CD14-positive monocyte (primary cell): Measurements from ENCODE around the gene MFGE8. TPM values are rescaled to one million over a fixed set of nuclear protein-coding genes. Genes with fewer than 3 reads are reported as not detected.
"Not testable (repeated sequence)": the region's sequence is repeated elsewhere in the genome, so short reads cannot be mapped to it uniquely, and the experiment has no call there.

Experiments used
- DNase-seq, 3 donors: peaks; one replicate each; pipeline ENCODE4 v3.0.0-alpha.2; 2011 to 2022
- H2AFZ ChIP-seq: 2 replicates; pipeline ENCODE4 v1.6.0; 2012; ENCODE audit warnings: mild to moderate bottlenecking, low read depth, low read length, inconsistent platforms; ENCODE audit not compliant: insufficient read depth, poor library complexity, severe bottlenecking
- H3K27ac ChIP-seq, 2 donors: 1 replicate in 1 of 2; 2 replicates in 1 of 2; pipeline ENCODE4 v1.5.1; 2012 to 2013; ENCODE audit warnings: low read length in 2 of 2, control low read depth in 1 of 2, inconsistent platforms in 1 of 2, low read depth in 1 of 2, mild to moderate bottlenecking in 1 of 2
- H3K27me3 ChIP-seq, 2 donors: one replicate each; pipeline versions ENCODE4 v1.6.0 to v1.6.1; 2011 to 2013; ENCODE audit warnings: low read length in 2 of 2; ENCODE audit not compliant: control insufficient read depth in 2 of 2, insufficient read depth in 2 of 2
- H3K36me3 ChIP-seq, 2 donors: replicated peaks in 1 of 2; 1 replicate in 1 of 2; 2 replicates in 1 of 2; pipeline versions ENCODE4 v1.5.1 to v1.6.1; 2012 to 2013; ENCODE audit warnings: low read length in 2 of 2, control low read depth in 1 of 2, inconsistent platforms in 1 of 2, mild to moderate bottlenecking in 1 of 2; ENCODE audit not compliant: insufficient read depth in 2 of 2, control insufficient read depth in 1 of 2
- H3K4me1 ChIP-seq, 2 donors: 1 replicate in 1 of 2; 2 replicates in 1 of 2; pipeline versions ENCODE4 v1.5.1 to v1.6.1; 2012 to 2013; ENCODE audit warnings: low read length in 2 of 2, control low read depth in 1 of 2, inconsistent platforms in 1 of 2, mild to moderate bottlenecking in 1 of 2, moderate library complexity in 1 of 2; ENCODE audit not compliant: insufficient read depth in 2 of 2, control insufficient read depth in 1 of 2
- H3K4me2 ChIP-seq: replicated peaks from 2 replicates; pipeline ENCODE3; 2012; ENCODE audit warnings: low read length, moderate library complexity, mild to moderate bottlenecking; ENCODE audit not compliant: poor library complexity, severe bottlenecking; ENCODE audit errors: extremely low read depth
- H3K4me3 ChIP-seq, 3 experiments: fragments of 200-600 bp in 1 of 3; sonication (generic) in 1 of 3; replicated peaks in 1 of 3; 1 replicate in 2 of 3; 2 replicates in 1 of 3; pipeline ENCODE4 v1.5.1; 2011 to 2013; ENCODE audit warnings: low read length in 3 of 3, mild to moderate bottlenecking in 3 of 3, control low read depth in 2 of 3, low read depth in 2 of 3, inconsistent platforms in 1 of 3, moderate library complexity in 1 of 3
- H3K79me2 ChIP-seq: 2 replicates; pipeline ENCODE4 v1.6.0; 2012; ENCODE audit warnings: mild to moderate bottlenecking, control low read depth, inconsistent platforms, low read length, moderate library complexity; ENCODE audit not compliant: insufficient read depth
- H3K9ac ChIP-seq: 2 replicates; pipeline ENCODE4 v1.6.0; 2017; ENCODE audit warnings: low read length, mild to moderate bottlenecking; ENCODE audit not compliant: insufficient read depth, poor library complexity, severe bottlenecking
- H3K9me3 ChIP-seq, 2 donors: replicated peaks in 1 of 2; 1 replicate in 1 of 2; 2 replicates in 1 of 2; pipeline versions ENCODE4 v1.5.1 to v1.6.1; 2012 to 2013; ENCODE audit warnings: low read length in 2 of 2, control low read depth in 1 of 2; ENCODE audit not compliant: control insufficient read depth in 1 of 2, insufficient read depth in 1 of 2
- H4K20me1 ChIP-seq: 2 replicates; pipeline ENCODE4 v1.6.0; 2012; ENCODE audit warnings: mild to moderate bottlenecking, low read length, control low read depth, moderate library complexity; ENCODE audit not compliant: insufficient read depth
- H3K27ac Mint-ChIP-seq, 7 donors: one replicate each; pipeline ENCODE4 v1.8.0; 2020; ENCODE audit warnings: mild to moderate bottlenecking in 7 of 7, mixed read lengths in 7 of 7, moderate library complexity in 6 of 7, inconsistent platforms in 2 of 7
- H3K27me3 Mint-ChIP-seq, 3 donors: one replicate each; pipeline ENCODE4 v1.8.0; 2021 to 2022; ENCODE audit warnings: low read depth in 3 of 3, mild to moderate bottlenecking in 3 of 3, mixed read lengths in 3 of 3, moderate library complexity in 3 of 3, inconsistent platforms in 1 of 3
- H3K36me3 Mint-ChIP-seq, 2 donors: one replicate each; pipeline ENCODE4 v1.8.0; 2020; ENCODE audit warnings: mixed read lengths in 2 of 2, inconsistent platforms in 1 of 2, mild to moderate bottlenecking in 1 of 2
- H3K4me1 Mint-ChIP-seq: one replicate; pipeline ENCODE4 v1.8.0; 2020; ENCODE audit warnings: mild to moderate bottlenecking, mixed read lengths
- H3K4me3 Mint-ChIP-seq, 2 donors: one replicate each; pipeline ENCODE4 v1.8.0; 2020; ENCODE audit warnings: mild to moderate bottlenecking in 2 of 2, mixed read lengths in 2 of 2, moderate library complexity in 1 of 2
- H3K9me3 Mint-ChIP-seq, 7 donors: one replicate each; pipeline ENCODE4 v1.8.0; 2020 to 2022; ENCODE audit warnings: mixed read lengths in 7 of 7, mild to moderate bottlenecking in 6 of 7, moderate library complexity in 6 of 7, inconsistent platforms in 2 of 7
- WGBS: methylation state at CpG from one replicate; pipeline ENCODE4 v1.1.5; 2013; ENCODE audit warnings: missing lambda C conversion rate; ENCODE audit not compliant: insufficient coverage; 5-methylcytosine and 5-hydroxymethylcytosine counted together
- intact Hi-C, 2 donors: fragments of 100-400 bp; cut with micrococcal nuclease; formaldehyde crosslinking; loops; one replicate each; pipeline versions ENCODE4 v1.15.0 to v1.15.1; 2023
- polyA plus RNA-seq, 3 donors: library from polyadenylated mRNA; depleted of rRNA in 1 of 3; unstranded in 2 of 3; stranded (reverse) in 1 of 3; fragments of 300-500 nt in 2 of 3; fragments of >200 nt in 1 of 3; fragmentation: Illumina TruSeq in 2 of 3; gene quantifications; 1 replicate in 2 of 3; 2 replicates in 1 of 3; pipeline ENCODE4 v1.2.3, GENCODE V29; 2012 to 2021
- TF ChIP-seq, protein P1 (sequence below): fragments of 200-600 bp; IDR thresholded peaks from one replicate; pipeline ENCODE4 v1.8.0; 2022; ENCODE audit warnings: antibody characterized with exemption, mild to moderate bottlenecking

MFGE8 gene
- polyA plus RNA-seq, 3 donors, result 2.7 TPM; not detected in 2

- WGBS, result no CpG with 5 or more reads among the region's 12 CpGs
These were observed 7.8 kb upstream of the MFGE8 start for GRCh38 chr15:88920892-88921435.

GRCh38 chr15:88920186-88920891, 7.2 kb upstream of the MFGE8 start:
- no peak overlapping the region for H3K9ac ChIP-seq
- no peaks in the 10 kb centered on the region for H3K36me3 ChIP-seq
- H3K27me3 ChIP-seq, result no peaks in the 10 kb centered on the region
- no peak overlapping the region for H3K4me3 Mint-ChIP-seq
- H3K4me1 Mint-ChIP-seq, result peaks cover 17% of the 10 kb centered on the region
- H3K9me3 Mint-ChIP-seq, result peaks cover 0 to 3% (median 0%) of the 10 kb centered on the region in 7 donors
- H3K4me2 ChIP-seq, result no peak overlapping the region
- no peak overlapping the region for H3K4me3 ChIP-seq
- no peak for DNase-seq
- TF ChIP-seq, protein P1, sequence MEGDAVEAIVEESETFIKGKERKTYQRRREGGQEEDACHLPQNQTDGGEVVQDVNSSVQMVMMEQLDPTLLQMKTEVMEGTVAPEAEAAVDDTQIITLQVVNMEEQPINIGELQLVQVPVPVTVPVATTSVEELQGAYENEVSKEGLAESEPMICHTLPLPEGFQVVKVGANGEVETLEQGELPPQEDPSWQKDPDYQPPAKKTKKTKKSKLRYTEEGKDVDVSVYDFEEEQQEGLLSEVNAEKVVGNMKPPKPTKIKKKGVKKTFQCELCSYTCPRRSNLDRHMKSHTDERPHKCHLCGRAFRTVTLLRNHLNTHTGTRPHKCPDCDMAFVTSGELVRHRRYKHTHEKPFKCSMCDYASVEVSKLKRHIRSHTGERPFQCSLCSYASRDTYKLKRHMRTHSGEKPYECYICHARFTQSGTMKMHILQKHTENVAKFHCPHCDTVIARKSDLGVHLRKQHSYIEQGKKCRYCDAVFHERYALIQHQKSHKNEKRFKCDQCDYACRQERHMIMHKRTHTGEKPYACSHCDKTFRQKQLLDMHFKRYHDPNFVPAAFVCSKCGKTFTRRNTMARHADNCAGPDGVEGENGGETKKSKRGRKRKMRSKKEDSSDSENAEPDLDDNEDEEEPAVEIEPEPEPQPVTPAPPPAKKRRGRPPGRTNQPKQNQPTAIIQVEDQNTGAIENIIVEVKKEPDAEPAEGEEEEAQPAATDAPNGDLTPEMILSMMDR, result no peak
- no peaks in the 10 kb centered on the region for H4K20me1 ChIP-seq
- H3K9me3 ChIP-seq, result no peaks in the 10 kb centered on the region
- peaks cover 0 to 14% of the 10 kb centered on the region in 2 donors for H3K4me1 ChIP-seq
- WGBS, result 55% methylated on average over 4 of the region's 9 CpGs
- intact Hi-C loops, result no loop called here
- H2AFZ ChIP-seq, result no peak overlapping the region
- peaks cover 0 to 14% (median 0%) of the 10 kb centered on the region in 3 donors for H3K27me3 Mint-ChIP-seq
- H3K79me2 ChIP-seq, result no peaks in the 10 kb centered on the region
- no peaks in the 10 kb centered on the region for H3K36me3 Mint-ChIP-seq
- no peak overlapping the region for H3K27ac ChIP-seq
- H3K27ac Mint-ChIP-seq, result peak overlapping the region in 1 of 7 donors; percentile 33

More at GRCh38 chr15:88920892-88921435, 7.8 kb upstream of the MFGE8 start:
- H2AFZ ChIP-seq, H3K36me3 Mint-ChIP-seq, H3K9me3 Mint-ChIP-seq, H3K4me3 ChIP-seq, H4K20me1 ChIP-seq, H3K27ac ChIP-seq, H3K79me2 ChIP-seq, H3K36me3 ChIP-seq, intact Hi-C loops, H3K4me2 ChIP-seq, H3K9ac ChIP-seq, H3K9me3 ChIP-seq, H3K27ac Mint-ChIP-seq, H3K27me3 ChIP-seq, DNase-seq, H3K4me3 Mint-ChIP-seq: not testable (repeated sequence)
- H3K4me1 ChIP-seq, result peaks cover 0 to 14% of the 10 kb centered on the region in 2 donors
- Mint-ChIP-seq H3K4me1 (peaks cover 17% of the 10 kb centered on the region), H3K27me3 (peaks cover 0 to 14% (median 0%) of the 10 kb centered on the region in 3 donors)
